Measurements from ENCODE around the gene P2RY2. TPM values are rescaled to one million over a fixed set of nuclear protein-coding genes. Genes with fewer than 3 reads are reported as not detected.

Gene P2RY2
- total RNA-seq, result 10 to 100 TPM in 1 of 5 donors, 1 to 10 TPM in 2, not detected in 2; 1.0 to 13.3 (median 1.3) TPM
- 1 to 10 TPM in 1 of 3 donors, under 1 TPM in 1, not detected in 1; 0.81 to 4.7 TPM for polyA plus RNA-seq
- long read RNA-seq, donor 1, result 0 reads
- long read RNA-seq, donor 2, result 0 reads
- long read RNA-seq, donor 3, result 0 reads
- long read RNA-seq, donor 4, result 0 reads
- long read RNA-seq, donor 5, partial matches to known transcripts, result 0 of 1 reads
- long read RNA-seq, donor 5, other reads (novel, unspliced or antisense), result 0 of 1 reads
- long read RNA-seq, donor 6, partial matches to known transcripts, result 0 of 1 reads
- long read RNA-seq, donor 6, other reads (novel, unspliced or antisense), result 0 of 1 reads
- long read RNA-seq, donor 7, result 0 reads
- long read RNA-seq, donor 8, result 0 reads
- long read RNA-seq, donor 9, result 0 reads
- long read RNA-seq, donor 10, result 0 reads

- intact Hi-C loops (cut with DNase I; ENCODE audit: low total_unique reads), result no loop called here
- Histone ChIP-seq H3K9me3 (no peaks in the 10 kb centered on the region), H3K4me3 (peak within 1 kb of the TSS; percentile 48 to 60 (median 50)), H3K27me3 (peaks cover 0 to 24% (median 10%) of the 10 kb centered on the region in 3 donors), H3K4me1 (peaks cover 9 to 34% (median 24%) of the 10 kb centered on the region in 4 donors), H3K27ac (peak within 1 kb of the TSS; percentile 18 to 66 (median 50)), H3K36me3 (no peaks in the 10 kb centered on the region)
- TF ChIP-seq POLR2A (IDR thresholded peaks at IDR 0.05) (no peak), CTCF (IDR thresholded peaks at IDR 0.05) (peak in 5 of 7 experiments; percentile 11 to 49 (median 43)), POLR2AphosphoS5 (IDR thresholded peaks at IDR 0.05) (peak in 1 of 3 donors; percentile 12)
- 1 to 4% (median 1%) methylated on average over 32 to 81 of the region's 81 CpGs for WGBS, 5 donors
- DNase-seq, result peak; percentile 85 to 88
Observed at GRCh38 chr11:73218106-73218829, at the start of gene P2RY2. Gene P2RY2 (plus strand): TSS chr11:73218281. CDS start chr11:73234160, 15,879 bp downstream.

GRCh38 chr11:73168925-73169579, 49.0 kb upstream of the P2RY2 start:
- 76 to 88% (median 82%) methylated on average over 10 to 11 of the region's 11 CpGs for WGBS, 5 donors

GRCh38 chr11:73170140-73170539, 47.9 kb upstream of the P2RY2 start:
- intact Hi-C loops (cut with DNase I; ENCODE audit: low total_unique reads), result loop anchor here (5.0 kb wide), 1 partner anchor 243 kb away; no protein-coding TSS in a partner anchor
- H3K27ac ChIP-seq, result no peak overlapping the region
- 85 to 95% (median 88%) methylated on average over 2 of the region's 2 CpGs for WGBS, 5 donors

More at GRCh38 chr11:73168925-73169579, 49.0 kb upstream of the P2RY2 start:
- TF ChIP-seq EP300 (IDR thresholded peaks at IDR 0.05) (no peak), CTCF (IDR thresholded peaks at IDR 0.05) (no peak), POLR2AphosphoS5 (IDR thresholded peaks at IDR 0.05) (no peak), POLR2A (IDR thresholded peaks at IDR 0.05) (no peak)
- H3K36me3 ChIP-seq, result no peaks in the 10 kb centered on the region
- H3K27me3 ChIP-seq, result no peaks in the 10 kb centered on the region
- H3K4me3 ChIP-seq, result no peak overlapping the region
- peaks cover 0 to 9% (median 0%) of the 10 kb centered on the region in 4 donors for H3K4me1 ChIP-seq
- H3K27ac ChIP-seq, result no peak overlapping the region
- no peaks in the 10 kb centered on the region for H3K9me3 ChIP-seq
- no peak for DNase-seq
- intact Hi-C loops (cut with DNase I; ENCODE audit: low total_unique reads), result no loop called here

More at GRCh38 chr11:73170140-73170539, 47.9 kb upstream of the P2RY2 start:
- Histone ChIP-seq H3K4me1 (peaks cover 0 to 14% (median 0%) of the 10 kb centered on the region in 4 donors), H3K9me3 (no peaks in the 10 kb centered on the region), H3K4me3 (no peak overlapping the region), H3K36me3 (no peaks in the 10 kb centered on the region), H3K27me3 (no peaks in the 10 kb centered on the region)
- no peak for TF ChIP-seq CTCF (IDR thresholded peaks at IDR 0.05)
- no peak for DNase-seq
